GM03348 (cell line): ENCODE measurements around the gene CHRNA1.

Experiments
- DNase-seq: peaks from one replicate; pipeline ENCODE4 v3.0.0; 2012; ENCODE audit warnings: low spot score

Gene CHRNA1

DNA sequence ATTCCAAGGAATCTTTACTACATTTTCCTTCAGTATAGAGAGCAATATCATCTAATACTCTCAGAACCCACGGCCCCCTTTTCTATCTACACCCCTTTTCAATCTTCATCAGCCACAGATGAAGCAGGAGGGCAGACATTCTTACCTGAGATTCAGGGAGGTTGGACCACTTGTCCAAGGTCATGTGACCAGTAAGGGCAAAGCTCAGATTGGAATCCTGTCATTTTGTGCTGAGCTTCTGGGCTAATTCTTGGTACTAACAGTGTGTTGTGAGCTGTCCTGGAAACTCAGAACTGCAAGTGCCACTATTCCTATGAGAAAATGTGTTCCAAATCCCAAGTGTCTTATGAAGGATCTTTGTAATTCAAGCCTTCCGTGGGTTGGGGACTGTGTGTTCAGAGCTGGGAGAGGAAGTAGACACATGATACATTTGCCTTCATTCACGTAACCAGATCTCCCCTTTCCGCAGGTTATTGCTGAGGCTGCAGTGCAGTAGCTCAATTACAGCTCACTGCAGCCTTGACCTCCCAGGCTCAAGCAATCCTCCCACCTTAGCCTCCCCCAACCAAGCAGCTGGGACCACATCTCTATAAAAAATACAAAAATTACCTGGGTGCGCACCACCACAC, 3.3 kb downstream of the CHRNA1 start:
- DNase-seq = no peak

DNA sequence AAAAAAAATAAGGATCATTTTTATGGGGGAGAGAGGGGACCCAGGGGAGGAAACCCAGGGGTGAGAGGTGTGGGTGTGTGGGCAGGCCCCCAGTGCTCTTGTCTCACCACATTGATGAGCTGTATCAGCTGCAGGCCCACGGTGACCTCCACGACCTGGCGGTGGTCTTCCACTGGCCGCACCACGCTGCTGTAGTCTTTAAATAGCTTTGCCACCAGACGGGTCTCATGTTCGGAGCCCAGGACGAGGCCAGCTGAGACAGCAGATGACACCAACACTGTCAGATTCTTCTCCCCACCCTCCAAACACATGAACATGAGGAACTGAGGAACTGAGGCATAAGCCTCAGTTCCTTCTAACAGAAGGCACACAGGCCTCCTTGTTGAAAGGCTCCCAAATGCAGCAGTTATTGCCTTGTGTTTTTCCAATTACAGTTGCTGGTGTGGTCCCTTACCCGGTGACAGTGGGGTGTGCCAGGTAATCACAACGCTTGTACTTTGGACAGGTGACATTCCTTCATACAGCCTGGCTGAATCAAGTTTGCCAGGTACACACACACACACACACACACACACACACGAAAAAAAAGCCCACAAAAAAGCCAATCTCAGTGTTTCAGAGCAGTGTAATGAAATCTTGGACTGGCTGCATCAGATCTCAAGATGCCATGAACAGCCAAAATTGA, 4.7 kb downstream of the CHRNA1 start:
- DNase-seq = no peak

DNA sequence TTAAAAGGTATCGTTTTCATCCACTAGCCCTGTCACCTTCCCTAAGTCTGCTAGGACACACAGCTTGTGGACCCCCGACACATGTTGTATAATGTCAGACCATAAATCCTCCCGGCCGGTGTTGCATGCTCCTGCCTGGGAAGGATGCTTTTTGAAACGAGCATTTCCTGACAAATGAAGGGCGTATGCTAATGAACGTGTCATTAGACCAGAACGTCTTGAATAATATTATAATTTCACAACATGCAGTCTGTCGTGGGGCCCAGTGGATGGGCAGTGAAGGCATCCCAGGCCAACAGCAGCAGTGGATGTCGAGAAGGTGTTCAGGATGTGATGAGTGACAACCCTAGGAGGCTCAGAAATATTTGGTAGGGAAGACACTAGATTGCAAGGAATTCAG, 7.5 kb downstream of the CHRNA1 start:
- DNase-seq = no peak

DNA sequence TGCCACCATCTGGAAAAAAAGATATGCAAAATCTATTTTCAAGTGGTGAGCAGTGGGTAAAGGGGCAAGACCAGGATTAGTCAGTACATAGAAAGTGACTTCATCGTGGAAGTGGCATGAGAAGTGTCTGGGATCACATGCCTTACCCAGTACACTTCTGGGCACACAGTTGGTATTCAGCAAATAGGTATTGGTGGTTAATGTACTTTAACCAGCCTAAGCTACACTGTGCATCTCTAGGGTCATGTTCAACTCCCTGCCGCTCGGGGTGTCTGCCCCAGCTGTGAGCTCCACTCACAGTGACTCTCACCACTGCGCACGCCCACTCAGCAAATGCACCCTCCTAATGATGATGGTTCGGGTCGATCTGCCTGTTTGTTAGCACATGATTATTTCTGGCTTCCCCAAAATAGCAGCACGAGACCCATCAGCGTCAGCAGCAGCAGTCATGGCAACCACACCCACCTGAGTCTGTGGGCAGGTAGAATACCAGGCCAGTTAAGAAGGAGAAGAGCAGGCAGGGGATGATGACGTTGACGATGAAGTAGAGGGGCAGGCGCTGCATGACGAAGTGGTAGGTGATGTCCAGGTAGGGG, 11.1 kb downstream of the CHRNA1 start:
- DNase-seq = no peak

DNA sequence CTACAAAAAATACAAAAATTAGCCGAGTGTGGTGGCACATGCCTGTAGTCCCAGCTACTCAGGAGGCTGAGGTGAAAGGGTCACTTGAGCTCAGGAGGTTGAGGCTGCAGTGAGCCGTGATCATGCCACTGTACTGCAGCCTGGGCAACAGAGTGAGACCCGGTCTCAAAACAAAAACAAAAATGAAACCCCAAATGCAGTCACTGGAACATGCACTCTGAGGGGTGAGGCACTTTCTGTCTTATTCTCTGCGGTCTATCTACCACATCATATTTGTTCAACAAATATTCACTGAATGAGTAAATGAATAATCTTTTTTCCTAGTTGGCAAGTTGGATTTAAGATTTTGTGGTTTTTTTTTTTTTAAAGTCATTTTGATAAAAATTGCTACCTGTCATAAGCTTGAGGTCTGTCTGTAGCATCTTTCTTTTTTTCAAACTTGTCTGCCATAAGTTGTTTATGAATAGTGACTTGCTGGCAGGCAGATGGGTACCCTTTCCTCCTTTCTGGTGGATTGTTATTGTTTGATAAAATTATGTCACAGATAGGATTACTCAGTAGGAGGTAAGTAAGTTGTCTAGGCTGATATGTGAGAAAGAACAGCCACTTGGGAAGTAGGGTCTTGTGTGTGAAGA, 11.8 kb downstream of the CHRNA1 start:
- no peak for DNase-seq

DNA sequence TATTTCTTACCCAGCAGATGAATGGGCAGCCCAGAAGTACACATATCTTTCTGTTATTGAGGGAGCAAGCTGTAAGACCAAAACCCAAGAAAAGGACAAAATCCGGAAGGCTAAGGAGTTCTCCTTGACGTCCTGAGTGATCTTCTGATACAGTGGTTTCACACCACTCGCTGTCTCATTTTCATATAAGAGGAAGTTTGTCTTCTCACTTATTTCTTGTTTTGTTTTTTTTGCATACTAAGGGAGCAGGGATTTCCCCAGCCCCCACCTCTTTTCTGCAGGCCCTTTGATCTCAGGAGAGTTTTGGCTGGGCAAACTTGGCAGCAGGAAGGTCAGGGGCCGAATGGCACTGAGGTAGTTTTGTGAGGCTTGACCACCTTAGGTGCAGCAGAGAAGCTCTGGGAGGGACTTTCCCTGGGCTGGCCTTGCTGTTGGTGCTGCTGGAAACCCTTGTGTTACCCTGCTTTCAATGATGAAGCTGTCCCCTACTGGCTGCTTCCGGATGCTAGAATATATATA, 13.3 kb downstream of the CHRNA1 start:
- no peak for DNase-seq

DNA sequence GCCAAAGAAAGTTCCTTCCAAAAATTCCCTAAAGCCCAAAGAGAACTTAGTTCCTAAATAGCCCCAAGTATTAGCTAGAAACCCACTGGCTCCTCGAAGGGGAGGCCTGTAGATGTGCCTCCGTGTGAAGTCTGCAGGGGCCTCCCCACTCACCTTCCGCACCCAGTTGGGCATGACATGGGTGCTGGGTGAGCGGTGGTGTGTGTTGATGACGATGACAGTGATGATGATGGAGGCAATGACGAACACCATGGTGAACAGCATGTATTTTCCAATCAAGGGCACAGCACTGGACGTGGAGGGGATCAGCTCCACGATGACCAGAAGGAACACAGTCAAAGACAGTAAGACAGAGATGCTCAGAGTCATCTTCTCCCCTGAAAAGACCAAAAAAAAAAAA, 14.5 kb downstream of the CHRNA1 start:
- DNase-seq = no peak

DNA sequence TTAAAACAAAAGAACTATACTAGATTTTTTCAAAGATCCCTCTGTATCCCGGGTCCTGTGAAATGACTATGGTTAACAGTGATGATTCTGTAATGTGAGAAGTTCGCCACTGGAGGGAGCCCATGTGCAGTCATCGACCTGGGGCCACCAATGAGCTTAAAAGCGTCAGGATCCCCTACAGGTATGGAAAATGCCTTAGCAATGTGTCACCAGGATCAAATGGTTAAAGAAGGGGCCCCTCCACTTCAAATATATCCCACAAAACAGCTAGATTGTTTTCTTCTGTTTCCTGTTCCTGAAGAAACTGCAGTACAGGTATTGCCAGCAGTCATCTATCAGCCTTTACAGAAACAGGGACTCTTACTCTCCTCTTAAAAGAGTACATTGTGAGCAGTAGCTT, 15.3 kb downstream of the CHRNA1 start:
- DNase-seq = peak; percentile 77

DNA sequence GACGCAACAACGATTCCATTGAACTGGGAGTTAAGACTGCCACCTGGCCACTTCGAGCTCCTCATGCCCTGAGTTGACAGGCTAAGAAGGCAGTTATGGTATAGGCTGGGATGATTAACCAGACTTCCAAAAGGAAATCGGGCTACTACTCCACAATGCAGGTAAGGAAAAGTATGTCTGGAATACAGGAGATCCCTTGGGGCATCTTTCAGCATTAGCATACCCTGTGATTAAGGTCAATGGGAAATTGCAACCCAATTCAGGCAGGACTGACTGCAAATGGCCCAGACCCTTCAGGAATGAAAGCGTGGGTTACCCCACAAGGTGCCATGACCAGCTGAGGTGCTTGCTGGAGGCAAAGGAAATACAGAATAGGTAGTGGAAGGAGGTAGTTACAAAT, 19.1 kb downstream of the CHRNA1 start:
- DNase-seq = no peak

DNA sequence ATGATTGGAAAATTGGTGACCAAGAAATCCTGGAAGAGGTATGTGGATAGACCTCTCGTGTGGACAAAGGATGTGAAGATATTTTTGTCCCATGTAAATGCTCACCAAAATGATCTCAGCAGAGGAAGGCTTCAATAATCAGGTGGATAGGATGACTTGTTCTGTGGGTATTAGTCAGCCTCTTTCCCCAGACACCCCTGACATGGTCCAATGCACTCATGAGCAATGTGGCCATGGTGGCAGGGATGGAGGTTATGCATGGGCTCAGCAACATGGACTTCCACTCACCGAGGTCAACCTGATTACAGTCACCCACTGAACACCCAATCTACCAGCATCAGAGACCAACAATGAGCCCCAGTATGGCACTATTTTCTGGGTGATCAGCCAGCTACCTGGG, 20.2 kb downstream of the CHRNA1 start:
- no peak for DNase-seq

DNA sequence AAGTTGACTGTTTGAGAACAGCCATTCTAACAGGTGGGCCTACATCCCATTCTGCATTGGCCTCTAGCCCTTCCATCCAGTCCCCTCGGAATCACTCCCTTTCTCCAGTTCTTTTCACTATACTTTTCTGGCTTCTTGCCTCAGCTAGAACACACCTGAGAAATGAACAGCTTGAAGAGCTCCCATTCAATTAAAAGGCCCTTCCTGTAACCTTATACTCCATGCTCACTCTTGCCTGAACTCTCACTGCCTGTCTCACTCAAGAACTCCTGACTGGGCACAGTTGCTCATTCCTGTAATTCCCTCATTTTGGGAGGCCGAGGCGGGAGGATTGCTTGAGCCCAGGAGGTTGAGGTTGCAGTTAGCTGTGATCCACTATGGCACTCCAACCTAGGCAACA, 23.6 kb downstream of the CHRNA1 start:
- DNase-seq = no peak

DNA sequence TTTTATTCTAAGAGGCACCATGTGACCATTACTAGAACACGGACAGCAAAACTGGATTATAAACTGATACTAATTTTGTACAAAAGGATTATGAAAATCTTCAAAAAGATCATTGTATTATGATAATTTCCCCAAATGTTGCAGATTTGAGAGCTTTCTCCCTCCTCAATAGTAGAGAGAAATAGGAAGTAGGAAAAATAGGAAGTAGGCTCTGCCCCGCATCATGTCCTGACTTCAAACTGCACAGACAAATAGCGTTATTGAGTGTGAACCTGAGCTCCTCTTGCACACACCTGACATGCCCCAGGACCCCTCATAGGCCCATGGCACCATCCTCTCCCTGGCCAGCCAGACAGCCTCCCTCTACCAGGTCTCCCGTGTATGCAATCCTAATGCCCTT, 25.4 kb downstream of the CHRNA1 start:
- DNase-seq = no peak

DNA sequence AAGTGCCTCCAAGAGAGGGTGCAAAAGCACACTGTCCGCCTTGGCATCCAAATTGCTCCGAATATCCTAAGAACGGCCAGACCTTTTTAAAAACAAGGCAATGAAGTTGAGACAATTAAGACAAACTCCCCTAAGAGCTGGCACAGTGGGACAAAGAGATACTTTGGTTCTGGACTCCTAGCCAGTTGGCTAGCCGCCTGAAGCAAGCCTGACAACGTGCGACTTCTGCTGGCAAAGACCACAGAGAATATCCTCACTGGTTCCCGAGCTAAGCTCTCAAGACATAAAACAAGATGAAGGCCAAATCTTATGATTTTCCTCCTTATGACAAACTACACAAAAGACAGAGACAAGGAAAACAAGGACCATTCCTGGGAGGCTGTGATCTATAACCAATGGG, 32.7 kb downstream of the CHRNA1 start:
- no peak for DNase-seq

DNA sequence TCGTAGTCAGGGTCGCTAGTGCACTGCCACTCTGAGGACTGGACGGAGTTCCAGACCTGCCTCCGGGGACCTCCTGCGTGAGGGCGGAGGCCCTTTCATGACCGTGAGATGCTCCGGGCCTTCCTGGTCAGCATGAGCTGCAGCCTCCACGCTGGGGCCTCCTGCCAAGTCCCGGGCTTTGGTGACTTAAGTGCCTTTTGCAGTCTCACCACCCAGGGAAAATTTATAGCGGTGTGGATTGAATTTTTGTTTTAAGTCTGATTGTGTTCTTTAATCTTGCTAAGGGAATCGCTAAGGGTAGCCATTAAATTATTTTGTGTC, 33.6 kb downstream of the CHRNA1 start:
- no peak for DNase-seq

DNA sequence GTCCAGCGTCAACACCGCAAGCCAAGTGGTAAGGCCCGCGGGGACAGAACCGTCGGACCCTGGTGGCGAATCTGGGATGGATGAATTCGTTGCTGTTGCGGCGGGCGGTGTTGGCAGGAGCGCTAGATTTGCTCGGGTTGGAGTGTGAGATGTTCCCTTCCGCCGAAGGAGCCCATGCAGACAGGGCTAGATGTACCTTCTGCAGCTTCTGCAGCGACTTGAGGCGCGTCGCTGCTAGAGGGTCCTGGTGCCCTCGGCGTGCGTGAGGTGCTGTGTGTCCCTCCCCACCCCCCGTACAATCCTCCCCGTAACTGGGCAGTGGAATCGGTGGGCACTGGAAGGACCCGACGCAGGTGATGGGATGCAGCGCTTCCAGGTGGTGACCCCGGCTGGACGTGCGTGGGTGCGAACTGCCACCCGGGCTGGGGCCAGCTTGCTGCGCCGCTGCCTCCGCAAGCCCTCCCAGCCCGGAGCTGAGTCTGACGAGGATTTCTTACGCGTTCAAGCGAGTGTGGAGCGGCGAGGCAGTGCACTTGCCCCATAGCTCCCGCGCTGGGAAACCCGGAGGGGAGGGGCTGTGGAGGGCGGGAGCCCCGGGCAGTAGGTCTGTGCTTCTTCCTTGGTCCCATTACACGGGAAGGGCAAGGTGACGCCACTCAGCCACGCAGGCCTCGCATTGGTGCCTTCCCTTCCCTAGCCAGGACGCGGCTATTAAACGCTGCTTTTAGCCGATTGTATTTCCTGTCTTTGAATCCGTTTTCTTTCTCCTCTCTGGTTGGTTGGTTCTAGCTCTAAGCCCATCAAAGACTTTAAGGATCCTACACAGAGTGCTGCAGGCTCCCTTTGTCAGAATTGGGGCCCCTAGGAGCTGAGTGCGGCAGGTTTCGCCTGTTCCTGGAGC, 34.2 kb downstream of the CHRNA1 start:
- DNase-seq = peak; percentile 57

DNA sequence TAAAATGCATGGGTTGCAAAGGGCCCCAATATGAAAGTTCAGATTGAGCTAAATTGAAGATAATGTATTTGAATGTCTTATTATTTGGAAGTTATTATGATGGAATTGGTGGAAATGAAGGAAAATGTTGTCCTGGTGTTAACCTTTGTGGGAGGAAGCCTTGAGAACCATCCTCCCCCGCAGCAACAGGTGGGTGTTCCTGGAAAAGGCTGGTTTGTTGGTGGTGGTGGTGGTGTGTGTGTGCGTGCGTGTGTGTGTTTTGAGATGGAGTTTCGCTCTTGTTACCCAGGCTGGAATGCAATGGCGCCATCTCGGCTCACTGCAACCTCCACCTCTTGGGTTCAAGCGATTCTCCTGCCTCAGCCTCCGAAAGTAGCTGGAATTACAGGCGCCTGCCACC, 36.2 kb downstream of the CHRNA1 start:
- no peak for DNase-seq

DNA sequence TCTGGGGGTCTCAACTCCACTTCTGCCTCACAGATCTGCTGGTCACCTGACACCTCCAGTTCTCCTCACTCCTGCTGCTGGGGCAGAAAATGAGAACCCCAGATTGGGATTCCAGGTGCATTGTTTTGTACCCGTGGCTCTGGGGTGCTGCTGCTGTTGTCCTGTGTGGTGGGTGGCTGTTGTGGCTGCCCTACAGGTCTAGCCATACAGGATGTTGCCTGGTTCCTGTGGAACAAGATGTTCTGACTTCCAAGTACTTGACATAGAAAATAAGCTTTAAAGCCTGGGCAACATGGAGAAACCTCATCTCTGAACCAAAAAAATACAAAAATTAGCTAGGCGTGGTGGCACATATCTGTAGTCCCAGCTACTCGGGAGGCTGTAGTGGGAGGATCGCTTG, 38.1 kb downstream of the CHRNA1 start:
- DNase-seq = no peak

DNA sequence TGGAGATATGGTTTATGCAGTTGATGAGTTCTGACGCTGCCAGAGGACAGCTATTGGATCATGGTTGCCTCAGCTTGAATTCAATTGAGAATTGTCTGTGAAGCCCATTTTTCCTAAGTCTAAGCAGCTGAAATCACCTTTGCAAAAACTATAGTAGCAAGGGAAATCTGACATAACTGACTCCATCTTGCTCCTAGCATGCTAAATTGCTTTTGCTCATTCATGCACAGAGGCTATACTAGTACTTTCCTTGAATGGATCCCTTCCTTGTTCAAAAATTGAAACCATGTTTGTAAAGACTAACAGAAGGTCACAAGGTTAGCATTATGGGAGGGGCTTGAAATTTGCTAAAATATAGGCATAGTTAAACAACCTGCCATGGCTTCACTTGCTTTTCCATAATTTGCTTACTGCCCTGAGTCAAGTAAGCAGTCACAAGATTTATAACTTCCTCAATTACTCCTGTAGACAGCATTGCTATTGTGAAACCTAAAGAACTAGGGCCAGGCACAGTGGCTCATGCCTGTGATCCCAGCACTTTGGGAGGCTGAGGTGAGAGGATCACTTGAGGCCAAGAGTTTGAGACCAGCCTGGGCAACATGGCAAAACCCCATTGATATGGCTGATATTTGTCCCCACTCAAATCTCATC, 41.2 kb downstream of the CHRNA1 start:
- no peak for DNase-seq

DNA sequence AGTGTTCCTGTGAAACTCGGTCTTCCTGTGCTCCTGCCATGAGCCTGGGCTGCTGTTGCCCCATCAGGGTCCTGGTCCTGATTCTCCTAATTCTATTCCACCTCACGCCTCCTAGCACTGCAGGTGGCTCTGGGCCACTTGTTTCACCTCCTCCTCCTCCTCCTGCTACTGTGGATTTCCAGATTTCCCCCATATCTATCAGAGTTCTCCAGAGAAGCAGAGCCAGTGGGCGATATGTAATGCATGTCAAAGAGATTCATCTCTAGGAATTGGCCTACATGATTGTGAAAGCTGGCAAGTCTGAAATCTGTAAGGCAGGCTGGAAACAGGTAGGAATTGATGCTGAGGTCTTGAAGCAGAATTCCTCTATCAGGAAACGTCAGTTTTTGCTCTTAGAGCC, 45.3 kb downstream of the CHRNA1 start:
- DNase-seq = no peak

DNA sequence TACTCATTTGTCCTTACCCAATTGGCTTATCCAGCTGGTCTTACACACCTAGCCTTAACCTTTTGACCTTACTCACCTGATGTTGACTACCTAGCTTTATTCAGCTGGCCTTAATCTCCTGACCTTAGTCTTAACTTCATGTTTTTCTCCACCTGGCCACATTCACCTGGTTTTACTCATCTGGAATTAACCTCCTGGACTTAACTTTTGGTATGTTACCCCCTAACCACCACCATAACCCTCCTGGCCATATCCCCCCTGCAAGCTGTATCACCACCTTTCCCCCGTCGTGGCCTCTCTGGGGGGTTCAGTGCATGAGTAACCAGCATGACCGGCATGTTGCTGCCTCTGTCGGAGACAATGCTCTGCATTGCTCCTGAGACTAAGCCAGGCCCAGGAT, 45.7 kb downstream of the CHRNA1 start:
- DNase-seq = no peak

DNA sequence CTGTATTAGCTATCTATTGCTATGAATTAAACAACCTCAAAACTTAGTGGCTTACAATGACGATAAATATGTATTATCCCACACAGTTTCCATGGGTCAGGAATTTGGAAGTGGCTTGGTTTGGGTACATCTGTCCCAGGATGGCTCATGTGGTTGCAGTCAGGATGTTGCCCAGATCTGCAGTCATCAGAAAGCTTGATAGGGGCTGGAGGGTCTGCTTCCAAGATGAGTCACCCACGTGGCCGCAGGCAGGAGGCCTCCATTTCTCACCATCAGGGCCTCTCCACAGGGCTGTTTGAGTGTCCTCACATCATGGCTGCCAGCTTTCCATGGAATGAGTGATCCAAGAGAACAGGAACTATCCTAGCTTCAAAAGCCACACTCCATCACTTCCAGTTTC, 46.4 kb downstream of the CHRNA1 start:
- no peak for DNase-seq

DNA sequence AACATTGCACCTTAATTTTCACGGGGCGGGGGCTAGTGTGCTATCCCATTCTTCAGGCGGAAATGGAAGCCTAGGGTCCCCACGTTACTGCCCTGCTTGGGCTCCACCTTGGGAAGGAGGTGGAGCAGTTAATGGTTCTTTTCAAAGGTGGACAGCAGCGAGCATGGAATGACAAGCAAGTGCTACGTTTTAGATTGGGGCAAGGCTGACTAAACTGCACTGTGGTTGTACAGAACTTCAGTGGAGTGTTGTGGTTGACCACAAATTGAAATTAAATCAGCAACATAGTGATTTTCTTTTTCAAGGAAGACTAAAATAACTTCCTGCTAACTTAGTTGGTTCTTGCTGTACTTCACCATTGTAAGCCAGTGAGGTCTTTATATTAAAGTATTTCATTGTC, 47.0 kb downstream of the CHRNA1 start:
- DNase-seq = peak; percentile 48
